K562 (cell line): ENCODE data around the gene BNIPL. TPM values are rescaled to one million over a fixed set of nuclear protein-coding genes. Genes with fewer than 3 reads are reported as not detected.

Experiments
- C11orf30 ChIP-seq: fragments of 450-650 bp; IDR thresholded peaks from 2 replicates; pipeline ENCODE4 v1.6.1; 2016; ENCODE audit warnings: low read depth, mild to moderate bottlenecking
- DMBX1 ChIP-seq: fragments of 250-450 bp; sonication (Bioruptor Pico); IDR thresholded peaks from 2 replicates; pipeline ENCODE4 v1.8.0; 2022; ENCODE audit warnings: inconsistent platforms, mild to moderate bottlenecking, moderate library complexity, borderline replicate concordance
- GABPB1 ChIP-seq: sonication (generic); formaldehyde crosslinking; IDR thresholded peaks from 2 replicates; pipeline ENCODE4 v1.8.0; 2022; ENCODE audit warnings: mild to moderate bottlenecking, missing genetic modification reagents
- GATA2 ChIP-seq: sonication (generic); formaldehyde crosslinking; IDR thresholded peaks from 2 replicates; pipeline ENCODE4 v1.4.0; 2020; ENCODE audit warnings: mild to moderate bottlenecking, missing genetic modification reagents
- HEY1 ChIP-seq: fragments of 250-450 bp; sonication (Bioruptor Pico); IDR thresholded peaks from 2 replicates; pipeline ENCODE4 v1.5.0; 2020; ENCODE audit warnings: mild to moderate bottlenecking, moderate library complexity, borderline replicate concordance
- HMG20A ChIP-seq: fragments of 450-650 bp; formaldehyde crosslinking; conservative IDR thresholded peaks from 2 replicates; pipeline ENCODE4 v1.4.0; 2020; ENCODE audit warnings: mild to moderate bottlenecking, mixed read lengths
- LARP7 ChIP-seq: fragments of 450-650 bp; IDR thresholded peaks from 2 replicates; pipeline ENCODE4 v1.6.1; 2016
- MAFG ChIP-seq: fragments of 450-650 bp; conservative IDR thresholded peaks from 2 replicates; pipeline ENCODE4 v1.6.1; 2016; ENCODE audit warnings: missing genetic modification characterization, missing compliant biosample characterization
- MCM3 ChIP-seq: fragments of 450-650 bp; IDR thresholded peaks from 2 replicates; pipeline ENCODE4 v1.6.1; 2016
- MEF2D ChIP-seq: conservative IDR thresholded peaks from 2 replicates; pipeline ENCODE4 v1.6.1; 2016; ENCODE audit warnings: low read depth, missing genetic modification characterization, missing compliant biosample characterization
- PTTG1 ChIP-seq: fragments of 450-650 bp; IDR thresholded peaks from 2 replicates; pipeline ENCODE4 v1.6.1; 2016; ENCODE audit warnings: low read depth, mild to moderate bottlenecking, missing genetic modification characterization, missing compliant biosample characterization
- SPI1 ChIP-seq: IDR thresholded peaks from 2 replicates; pipeline ENCODE4 v1.6.1; 2011; ENCODE audit warnings: low read depth, low read length, control low read depth, borderline replicate concordance
- TFAM ChIP-seq: fragments of 250-450 bp; sonication (Bioruptor Pico); conservative IDR thresholded peaks from 2 replicates; pipeline ENCODE4 v1.5.0; 2021; ENCODE audit warnings: mild to moderate bottlenecking, moderate library complexity
- ZNF57 ChIP-seq: fragments of 450-650 bp; formaldehyde crosslinking; IDR thresholded peaks from 2 replicates; pipeline ENCODE4 v1.4.0; 2020; ENCODE audit warnings: mild to moderate bottlenecking, moderate library complexity
- polyA plus RNA-seq, 8 experiments: library from polyadenylated mRNA; depleted of rRNA in 4 of 8; stranded (reverse) in 5 of 8; unstranded in 3 of 8; fragments of >200 nt; fragmentation: Nextera tagmentation in 2 of 8; fragmentation: Illumina TruSeq in 1 of 8; extraction: Ambion mirVana in 2 of 8; extraction: Trizol in 1 of 8; gene quantifications; 2 replicates each; pipeline versions ENCODE4 v1.2.1 to v1.2.3, GENCODE V29; 2011 to 2014; ENCODE audit warnings: inconsistent platforms in 1 of 8, missing spikeins in 1 of 8
- total RNA-seq, 7 experiments: library from RNA; depleted of rRNA in 6 of 7; stranded (reverse); fragments of >200 nt in 6 of 7; fragmentation: Illumina TruSeq in 2 of 7; extraction: Trizol in 2 of 7; gene quantifications; 2 replicates each; pipeline versions ENCODE4 v1.2.1 to v1.2.3, GENCODE V29; 2011 to 2021; ENCODE audit warnings: low replicate concordance in 1 of 7
- TF ChIP-seq, protein P1 (sequence below): fragments of 250-450 bp; sonication (Bioruptor Pico); IDR thresholded peaks from 2 replicates; pipeline ENCODE4 v1.5.0; 2022; ENCODE audit warnings: mild to moderate bottlenecking
- TF ChIP-seq, protein P2 (sequence below): fragments of 450-650 bp; IDR thresholded peaks from 2 replicates; pipeline ENCODE4 v1.7.1; 2018; ENCODE audit warnings: mild to moderate bottlenecking, low read depth; ENCODE audit not compliant: partially characterized antibody
- TF ChIP-seq, protein P3 (sequence below), 3 experiments: fragments of 200-800 bp in 1 of 3; fragments of 250-450 bp in 1 of 3; fragments of 450-650 bp in 1 of 3; sonication (Bioruptor Pico) in 1 of 3; sonication (Bioruptor generic) in 1 of 3; formaldehyde crosslinking in 1 of 3; IDR thresholded peaks; 2 replicates each; pipeline versions ENCODE4 v1.6.1 to v1.8.0; 2016 to 2022; ENCODE audit warnings: mild to moderate bottlenecking in 2 of 3, missing genetic modification characterization in 2 of 3, missing compliant biosample characterization in 1 of 3, moderate library complexity in 1 of 3

Gene BNIPL
- total and polyA plus RNA-seq, 9 of the 15 experiments (the other 6 are each of a cell fraction or from before 2014, with no cell fraction given) = 0.08 to 1.4 (median 0.68) TPM

DNA sequence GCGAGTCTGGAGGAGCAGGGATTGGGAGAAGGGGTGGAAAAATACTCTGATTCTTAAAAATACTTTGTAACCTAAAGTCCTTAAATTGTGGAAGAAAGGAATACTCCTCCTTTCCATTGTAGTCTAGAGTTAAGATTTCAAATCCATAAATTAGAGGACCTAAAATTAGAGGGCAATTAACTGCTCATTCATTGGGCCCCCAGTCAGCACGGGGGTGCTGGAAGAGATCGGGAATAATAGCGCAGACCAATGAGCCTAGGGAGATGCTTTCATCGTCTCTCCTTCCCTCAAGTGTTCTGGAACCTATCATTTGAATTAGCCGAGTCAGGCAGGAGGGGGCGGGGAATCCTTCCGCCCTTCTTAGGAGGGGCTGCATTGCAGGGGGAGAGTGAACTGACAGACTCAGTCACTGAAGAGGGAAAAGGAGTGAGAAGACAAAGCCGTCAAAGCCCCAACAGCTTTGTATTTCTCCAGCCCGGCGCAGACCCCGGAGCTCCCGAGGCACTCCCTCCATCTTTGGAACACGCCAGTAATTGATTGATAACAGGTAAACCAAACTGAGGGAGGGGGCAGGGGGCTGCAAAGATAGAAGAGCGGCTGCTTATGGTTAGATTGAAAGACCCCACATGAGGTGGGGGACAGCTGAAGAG lies 23.7 kb downstream of the BNIPL start, which contains the start of gene MLLT11 (continued):
- TF ChIP-seq PTTG1 (tag) (no peak), HEY1 (CRISPR knock-in tag) (no peak), MEF2D (tag) (no peak), SPI1 (no peak), HMG20A (CRISPR knock-in tag) (no peak), MCM3 (no peak), MAFG (tag) (no peak), GATA2 (CRISPR knock-in tag) (no peak), TFAM (CRISPR knock-in tag) (no peak), LARP7 (no peak), DMBX1 (CRISPR knock-in tag) (no peak), ZNF57 (CRISPR knock-in tag) (no peak), GABPB1 (no peak), C11orf30 (peak; percentile 50; the same call in 1 of the 2 replicates)
- TF ChIP-seq, protein P1, sequence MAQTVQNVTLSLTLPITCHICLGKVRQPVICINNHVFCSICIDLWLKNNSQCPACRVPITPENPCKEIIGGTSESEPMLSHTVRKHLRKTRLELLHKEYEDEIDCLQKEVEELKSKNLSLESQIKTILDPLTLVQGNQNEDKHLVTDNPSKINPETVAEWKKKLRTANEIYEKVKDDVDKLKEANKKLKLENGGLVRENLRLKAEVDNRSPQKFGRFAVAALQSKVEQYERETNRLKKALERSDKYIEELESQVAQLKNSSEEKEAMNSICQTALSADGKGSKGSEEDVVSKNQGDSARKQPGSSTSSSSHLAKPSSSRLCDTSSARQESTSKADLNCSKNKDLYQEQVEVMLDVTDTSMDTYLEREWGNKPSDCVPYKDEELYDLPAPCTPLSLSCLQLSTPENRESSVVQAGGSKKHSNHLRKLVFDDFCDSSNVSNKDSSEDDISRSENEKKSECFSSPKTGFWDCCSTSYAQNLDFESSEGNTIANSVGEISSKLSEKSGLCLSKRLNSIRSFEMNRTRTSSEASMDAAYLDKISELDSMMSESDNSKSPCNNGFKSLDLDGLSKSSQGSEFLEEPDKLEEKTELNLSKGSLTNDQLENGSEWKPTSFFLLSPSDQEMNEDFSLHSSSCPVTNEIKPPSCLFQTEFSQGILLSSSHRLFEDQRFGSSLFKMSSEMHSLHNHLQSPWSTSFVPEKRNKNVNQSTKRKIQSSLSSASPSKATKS (CRISPR knock-in tag) = no peak
- TF ChIP-seq, protein P2, sequence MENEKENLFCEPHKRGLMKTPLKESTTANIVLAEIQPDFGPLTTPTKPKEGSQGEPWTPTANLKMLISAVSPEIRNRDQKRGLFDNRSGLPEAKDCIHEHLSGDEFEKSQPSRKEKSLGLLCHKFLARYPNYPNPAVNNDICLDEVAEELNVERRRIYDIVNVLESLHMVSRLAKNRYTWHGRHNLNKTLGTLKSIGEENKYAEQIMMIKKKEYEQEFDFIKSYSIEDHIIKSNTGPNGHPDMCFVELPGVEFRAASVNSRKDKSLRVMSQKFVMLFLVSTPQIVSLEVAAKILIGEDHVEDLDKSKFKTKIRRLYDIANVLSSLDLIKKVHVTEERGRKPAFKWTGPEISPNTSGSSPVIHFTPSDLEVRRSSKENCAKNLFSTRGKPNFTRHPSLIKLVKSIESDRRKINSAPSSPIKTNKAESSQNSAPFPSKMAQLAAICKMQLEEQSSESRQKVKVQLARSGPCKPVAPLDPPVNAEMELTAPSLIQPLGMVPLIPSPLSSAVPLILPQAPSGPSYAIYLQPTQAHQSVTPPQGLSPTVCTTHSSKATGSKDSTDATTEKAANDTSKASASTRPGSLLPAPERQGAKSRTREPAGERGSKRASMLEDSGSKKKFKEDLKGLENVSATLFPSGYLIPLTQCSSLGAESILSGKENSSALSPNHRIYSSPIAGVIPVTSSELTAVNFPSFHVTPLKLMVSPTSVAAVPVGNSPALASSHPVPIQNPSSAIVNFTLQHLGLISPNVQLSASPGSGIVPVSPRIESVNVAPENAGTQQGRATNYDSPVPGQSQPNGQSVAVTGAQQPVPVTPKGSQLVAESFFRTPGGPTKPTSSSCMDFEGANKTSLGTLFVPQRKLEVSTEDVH = no peak
- TF ChIP-seq, protein P3, sequence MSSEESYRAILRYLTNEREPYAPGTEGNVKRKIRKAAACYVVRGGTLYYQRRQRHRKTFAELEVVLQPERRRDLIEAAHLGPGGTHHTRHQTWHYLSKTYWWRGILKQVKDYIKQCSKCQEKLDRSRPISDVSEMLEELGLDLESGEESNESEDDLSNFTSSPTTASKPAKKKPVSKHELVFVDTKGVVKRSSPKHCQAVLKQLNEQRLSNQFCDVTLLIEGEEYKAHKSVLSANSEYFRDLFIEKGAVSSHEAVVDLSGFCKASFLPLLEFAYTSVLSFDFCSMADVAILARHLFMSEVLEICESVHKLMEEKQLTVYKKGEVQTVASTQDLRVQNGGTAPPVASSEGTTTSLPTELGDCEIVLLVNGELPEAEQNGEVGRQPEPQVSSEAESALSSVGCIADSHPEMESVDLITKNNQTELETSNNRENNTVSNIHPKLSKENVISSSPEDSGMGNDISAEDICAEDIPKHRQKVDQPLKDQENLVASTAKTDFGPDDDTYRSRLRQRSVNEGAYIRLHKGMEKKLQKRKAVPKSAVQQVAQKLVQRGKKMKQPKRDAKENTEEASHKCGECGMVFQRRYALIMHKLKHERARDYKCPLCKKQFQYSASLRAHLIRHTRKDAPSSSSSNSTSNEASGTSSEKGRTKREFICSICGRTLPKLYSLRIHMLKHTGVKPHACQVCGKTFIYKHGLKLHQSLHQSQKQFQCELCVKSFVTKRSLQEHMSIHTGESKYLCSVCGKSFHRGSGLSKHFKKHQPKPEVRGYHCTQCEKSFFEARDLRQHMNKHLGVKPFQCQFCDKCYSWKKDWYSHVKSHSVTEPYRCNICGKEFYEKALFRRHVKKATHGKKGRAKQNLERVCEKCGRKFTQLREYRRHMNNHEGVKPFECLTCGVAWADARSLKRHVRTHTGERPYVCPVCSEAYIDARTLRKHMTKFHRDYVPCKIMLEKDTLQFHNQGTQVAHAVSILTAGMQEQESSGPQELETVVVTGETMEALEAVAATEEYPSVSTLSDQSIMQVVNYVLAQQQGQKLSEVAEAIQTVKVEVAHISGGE (CRISPR knock-in tag; IDR thresholded peaks at IDR 0.05) = no peak
